ENCODE data around the gene HLA-C.

- no peak for TF ChIP-seq CTCF (IDR thresholded peaks at IDR 0.05)
- TF ChIP-seq POLR2A (IDR thresholded peaks at IDR 0.05): no peak
- no peak for TF ChIP-seq EP300 (IDR thresholded peaks at IDR 0.05)
These were observed 45.1 kb upstream of the HLA-C start for GRCh38 chr6:31317036-31317435.
